Measurements from ENCODE around the gene PHACTR4.
"Not testable (repeated sequence)": the region's sequence is repeated elsewhere in the genome, so short reads cannot be mapped to it uniquely, and the experiment has no call there.

The PHACTR4 gene

GRCh38 chr1:28437264-28437923 is 67.9 kb downstream of the PHACTR4 start:
- no peak for DNase-seq (ENCODE audit: low spot score)

- peak; percentile 80 for DNase-seq (ENCODE audit: low spot score)
These were observed 68.6 kb downstream of the PHACTR4 start for GRCh38 chr1:28437924-28438699.

DNA sequence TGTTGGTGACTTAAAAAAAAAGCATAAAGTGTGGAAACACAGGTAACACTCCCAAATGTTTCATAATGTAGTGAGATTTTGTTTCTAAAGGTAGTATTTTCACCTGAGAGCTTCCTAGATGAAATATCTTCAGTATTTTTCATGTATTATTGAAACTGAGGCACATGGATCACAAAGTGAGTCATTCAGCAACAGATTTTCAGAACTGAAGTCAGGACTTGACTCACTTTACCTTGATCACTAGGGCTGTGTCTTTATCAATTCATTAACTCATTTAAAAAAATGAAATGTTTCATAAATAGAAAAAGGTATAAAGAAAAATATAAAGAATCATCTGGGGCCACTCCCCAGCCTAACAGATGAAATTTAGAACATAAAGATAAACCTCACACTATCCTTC is 69.8 kb downstream of the PHACTR4 start:
- DNase-seq (ENCODE audit: low spot score): no peak

DNA sequence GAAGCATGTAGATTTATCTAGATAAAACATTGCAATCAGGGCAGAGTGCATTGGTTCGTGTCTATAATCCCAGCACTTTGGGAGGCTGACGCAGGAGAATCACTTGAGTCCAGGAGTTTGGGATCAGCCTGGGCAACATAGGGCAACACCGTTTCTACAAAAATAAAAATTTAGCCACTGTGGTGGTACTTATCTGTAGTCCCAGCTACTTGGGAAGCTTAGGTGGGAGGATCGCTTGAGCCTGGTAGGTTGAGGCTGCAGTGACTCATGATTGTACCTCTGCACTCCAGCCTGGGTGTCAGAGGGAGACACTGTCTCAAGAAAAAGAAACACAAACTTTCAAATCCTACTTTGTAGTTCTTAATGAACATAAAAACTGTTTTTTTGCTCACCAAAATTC is 72.1 kb downstream of the PHACTR4 start:
- DNase-seq (ENCODE audit: low spot score): no peak

- no peak for DNase-seq (ENCODE audit: low spot score)
These were observed 74.0 kb downstream of the PHACTR4 start for GRCh38 chr1:28443550-28443949.

- peak; percentile 74 for DNase-seq (ENCODE audit: low spot score)
These were observed 78.1 kb downstream of the PHACTR4 start for GRCh38 chr1:28447679-28448078.

- DNase-seq (ENCODE audit: low spot score): not testable (repeated sequence)
These were observed 78.6 kb downstream of the PHACTR4 start for GRCh38 chr1:28448094-28448611.

DNA sequence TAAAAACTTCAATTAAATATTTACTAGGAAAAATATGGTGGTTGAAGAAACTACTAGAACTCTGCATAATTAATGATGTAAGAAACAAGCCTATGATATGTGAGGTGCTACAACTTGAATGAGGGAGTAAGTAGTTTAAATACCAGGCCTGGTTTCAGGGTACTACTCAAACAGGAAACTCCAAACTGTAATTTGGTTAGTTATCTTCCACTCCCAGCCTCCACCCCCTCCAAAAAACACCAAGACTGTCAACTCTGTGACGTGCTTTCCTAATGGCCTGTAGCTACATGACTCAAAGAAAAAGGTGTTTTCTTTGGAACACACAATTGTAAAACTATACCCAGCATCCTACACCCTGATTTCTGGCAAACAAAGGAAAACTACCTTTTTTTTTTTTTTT is 80.4 kb downstream of the PHACTR4 start:
- DNase-seq (ENCODE audit: low spot score): no peak

- no peak for DNase-seq (ENCODE audit: low spot score)
These were observed 81.0 kb downstream of the PHACTR4 start for GRCh38 chr1:28450561-28450960.

DNA sequence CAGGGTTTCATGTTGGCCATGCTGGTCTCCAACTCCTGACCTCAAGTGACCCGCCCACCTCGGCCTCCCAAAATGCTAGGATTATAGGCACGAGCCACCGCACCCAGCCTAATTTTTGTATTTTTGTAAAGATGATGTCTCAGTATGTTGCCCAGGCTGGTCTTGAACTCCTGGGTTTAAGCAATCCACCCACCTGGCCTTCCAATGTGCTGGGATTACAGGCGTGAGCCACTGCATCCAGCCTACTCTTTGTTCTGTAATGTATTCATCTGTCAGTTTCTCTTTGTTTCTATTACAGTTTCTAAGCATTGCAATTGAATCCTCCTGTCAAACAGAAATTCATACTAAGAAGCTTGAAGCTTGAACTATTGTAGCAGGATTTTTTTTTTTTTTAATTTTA is 81.5 kb downstream of the PHACTR4 start:
- no peak for DNase-seq (ENCODE audit: low spot score)

- DNase-seq (ENCODE audit: low spot score): peak; percentile 37
These were observed 86.5 kb downstream of the PHACTR4 start for GRCh38 chr1:28456078-28456477.

- DNase-seq (ENCODE audit: low spot score): no peak
These were observed 88.1 kb downstream of the PHACTR4 start for GRCh38 chr1:28457678-28458077.

- DNase-seq (ENCODE audit: low spot score): no peak
These were observed 89.0 kb downstream of the PHACTR4 start for GRCh38 chr1:28458237-28459228.

DNA sequence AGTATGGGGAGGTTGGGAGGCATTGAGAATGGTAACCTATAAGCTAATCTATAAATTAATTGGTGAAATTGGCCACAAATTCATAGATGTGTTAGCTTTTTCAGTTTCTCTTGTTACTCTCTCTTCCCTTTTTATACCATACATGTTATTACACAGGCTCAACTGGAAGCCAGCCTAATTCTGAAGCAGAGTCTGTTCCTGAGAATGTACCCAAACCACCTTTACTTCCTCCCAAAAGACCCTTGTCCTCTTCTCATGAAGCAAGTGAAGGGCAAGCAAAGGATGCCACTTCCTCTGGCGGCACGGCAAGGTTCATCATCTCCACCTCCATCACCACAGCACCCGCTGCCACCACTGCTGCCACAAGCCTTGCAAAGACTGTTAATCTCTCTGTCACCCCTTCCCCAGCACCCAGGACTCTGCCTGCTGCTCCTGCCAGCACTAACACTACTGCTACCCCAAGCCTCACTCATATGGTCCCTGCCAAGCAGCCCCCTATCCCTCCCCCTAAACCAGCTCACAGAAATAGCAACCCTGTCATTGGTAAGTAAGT is 96.8 kb downstream of the PHACTR4 start:
- no peak for DNase-seq (ENCODE audit: low spot score)

DNA sequence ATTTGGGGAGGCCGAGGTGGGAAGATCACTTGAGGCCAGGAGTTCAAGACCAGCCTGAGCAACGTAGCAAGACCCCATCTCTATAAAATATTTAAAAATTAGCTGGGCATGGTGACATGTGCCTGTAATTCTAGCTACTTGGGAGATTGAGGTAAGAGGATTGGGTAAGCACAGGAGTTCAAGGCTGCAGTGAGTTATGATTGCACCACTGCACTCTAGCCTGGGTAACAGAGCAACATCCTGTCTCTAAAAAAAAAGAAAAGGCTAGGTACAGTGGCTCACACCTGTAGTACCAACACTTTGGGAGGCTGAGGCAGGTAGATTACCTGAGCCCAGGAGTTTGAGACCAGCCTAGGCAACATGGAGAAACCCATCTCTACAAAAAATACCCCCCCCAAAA is 100.6 kb downstream of the PHACTR4 start:
- no peak for DNase-seq (ENCODE audit: low spot score)

- DNase-seq (ENCODE audit: low spot score): not testable (repeated sequence)
These were observed 110.0 kb downstream of the PHACTR4 start for GRCh38 chr1:28479497-28479896.

- no peak for DNase-seq (ENCODE audit: low spot score)
These were observed 110.8 kb downstream of the PHACTR4 start for GRCh38 chr1:28480308-28480707.

DNA sequence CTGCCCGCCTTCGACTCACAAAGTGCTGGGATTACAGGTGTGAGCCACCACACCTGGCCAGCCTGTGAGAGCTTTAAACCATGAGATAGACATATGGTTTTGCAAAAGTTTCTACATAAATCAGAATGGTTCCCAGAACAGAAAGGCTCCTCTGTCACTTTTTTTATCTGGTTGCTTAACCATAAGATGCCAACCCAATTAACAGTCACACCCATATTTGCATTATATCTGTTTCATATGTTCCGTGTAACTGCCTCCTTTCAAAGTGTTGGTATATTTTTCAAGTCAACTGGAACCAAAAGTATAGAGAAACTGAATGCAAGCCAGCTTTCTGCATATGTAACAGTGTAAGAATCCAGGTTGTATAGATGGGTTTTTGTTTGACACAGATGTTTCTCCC is 112.6 kb downstream of the PHACTR4 start:
- DNase-seq (ENCODE audit: low spot score): no peak

DNA sequence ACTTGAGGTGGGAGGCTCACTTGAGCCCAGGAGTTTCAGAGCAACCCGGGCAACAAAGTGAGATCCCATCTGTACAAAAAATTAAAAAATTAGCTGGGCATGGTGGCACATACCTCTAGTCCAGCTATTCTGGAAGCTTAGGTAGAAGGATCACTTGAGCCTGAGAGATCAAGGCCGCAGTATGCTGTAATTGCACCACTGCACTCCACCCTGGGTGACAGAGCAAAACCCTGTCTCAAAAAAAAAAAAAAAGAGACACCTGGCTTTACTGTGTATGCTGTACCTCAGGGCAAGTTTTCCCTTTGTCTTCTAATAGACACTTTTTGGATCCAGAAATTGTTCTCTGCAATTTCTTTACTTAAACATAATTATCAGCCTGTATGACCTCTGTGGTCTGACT is 113.2 kb downstream of the PHACTR4 start:
- no peak for DNase-seq (ENCODE audit: low spot score)

DNA sequence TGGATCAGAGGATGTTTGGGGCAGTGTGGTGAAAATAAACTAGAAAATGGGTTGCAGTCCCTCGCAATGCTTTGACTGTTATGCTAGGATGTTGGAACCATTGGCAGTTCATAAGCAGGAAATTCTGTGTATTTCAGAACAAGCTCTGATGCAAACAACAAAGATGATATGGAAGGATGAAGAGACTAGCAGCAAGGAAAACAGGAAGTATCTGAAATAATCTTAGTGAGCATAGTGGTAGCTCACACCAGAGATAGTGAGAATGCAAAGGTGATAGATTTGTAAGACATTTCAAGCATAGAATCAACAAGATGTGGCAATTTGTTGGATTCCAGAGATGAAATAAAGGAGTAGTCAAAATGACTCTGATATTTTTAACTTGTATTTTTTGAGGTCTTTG is 125.2 kb downstream of the PHACTR4 start:
- no peak for DNase-seq (ENCODE audit: low spot score)

- DNase-seq (ENCODE audit: low spot score): no peak
These were observed 130.0 kb downstream of the PHACTR4 start for GRCh38 chr1:28499553-28499952.

DNA sequence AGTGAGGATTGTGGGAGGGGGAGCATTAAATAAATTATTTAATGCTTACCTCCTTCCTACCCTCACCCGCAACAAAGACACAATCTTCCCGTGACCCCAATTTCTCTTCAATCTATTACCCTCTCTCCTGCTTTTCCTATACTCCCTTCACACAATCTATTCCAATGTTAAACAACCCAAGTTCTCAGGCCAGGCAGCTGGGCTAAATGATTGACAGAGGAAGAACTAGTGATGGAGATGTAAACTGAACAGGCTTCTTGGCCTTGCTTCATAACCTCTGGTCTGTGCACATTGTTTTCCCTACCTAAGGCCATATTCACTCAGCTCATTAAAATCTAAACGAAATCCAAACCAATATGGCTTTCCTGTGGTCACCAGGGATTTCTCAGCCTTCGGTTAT is 132.4 kb downstream of the PHACTR4 start:
- DNase-seq (ENCODE audit: low spot score): no peak

Data from COLO829 (cell line).